Measurements from ENCODE around the gene MCOLN2. TPM values are rescaled to one million over a fixed set of nuclear protein-coding genes. Genes with fewer than 3 reads are reported as not detected.

The MCOLN2 gene
- total RNA-seq, 1 experiment from 2014 or later = 3.8 TPM

- DNase-seq (ENCODE audit: low spot score) (no peak), ATAC-seq (no peak)
- Mint-ChIP-seq H3K4me1 (no peaks in the 10 kb centered on the region), H3K4me3 (no peak overlapping the region), H3K36me3 (0 out of 2 replicates have a peak, but pooled peaks cover 3% of the 10 kb centered on the region), H3K9me3 (peaks cover 3% of the 10 kb centered on the region; the same call in 1 of the 2 replicates), H3K27me3 (ENCODE audit: low read depth) (no peaks in the 10 kb centered on the region), H3K27ac (no peak overlapping the region)
- ChIA-PET CTCF (interaction anchor here (0.5 kb wide), 1 partner anchor 434 kb away, joined by 4 read pairs; no protein-coding TSS in a partner anchor), POLR2A (no interaction called here)
- TF ChIP-seq E2F4 (CRISPR knock-in tag; IDR thresholded peaks at IDR 0.05; ENCODE audit: borderline replicate concordance, low read depth) (no peak), ATF6 (CRISPR knock-in tag; IDR thresholded peaks at IDR 0.05) (no peak), ZNF396 (CRISPR knock-in tag; IDR thresholded peaks at IDR 0.05; ENCODE audit: borderline replicate concordance) (no peak), GRHL2 (CRISPR knock-in tag; IDR thresholded peaks at IDR 0.05; ENCODE audit: insufficient replicate concordance, severe bottlenecking) (no peak), ELF4 (CRISPR knock-in tag; IDR thresholded peaks at IDR 0.05; ENCODE audit: low read depth) (no peak), ZNF671 (CRISPR knock-in tag; IDR thresholded peaks at IDR 0.05) (no peak), SMAD3 (CRISPR knock-in tag; IDR thresholded peaks at IDR 0.05; ENCODE audit: borderline replicate concordance) (no peak), ZBTB21 (CRISPR knock-in tag; IDR thresholded peaks at IDR 0.05; ENCODE audit: borderline replicate concordance) (no peak), NFATC4 (CRISPR knock-in tag; IDR thresholded peaks at IDR 0.05) (no peak), TCF7 (CRISPR knock-in tag; IDR thresholded peaks at IDR 0.05; ENCODE audit: low read depth) (no peak), STAT6 (CRISPR knock-in tag; conservative IDR thresholded peaks at IDR 0.05; ENCODE audit: low read depth) (no peak)
- TF ChIP-seq, protein P1, sequence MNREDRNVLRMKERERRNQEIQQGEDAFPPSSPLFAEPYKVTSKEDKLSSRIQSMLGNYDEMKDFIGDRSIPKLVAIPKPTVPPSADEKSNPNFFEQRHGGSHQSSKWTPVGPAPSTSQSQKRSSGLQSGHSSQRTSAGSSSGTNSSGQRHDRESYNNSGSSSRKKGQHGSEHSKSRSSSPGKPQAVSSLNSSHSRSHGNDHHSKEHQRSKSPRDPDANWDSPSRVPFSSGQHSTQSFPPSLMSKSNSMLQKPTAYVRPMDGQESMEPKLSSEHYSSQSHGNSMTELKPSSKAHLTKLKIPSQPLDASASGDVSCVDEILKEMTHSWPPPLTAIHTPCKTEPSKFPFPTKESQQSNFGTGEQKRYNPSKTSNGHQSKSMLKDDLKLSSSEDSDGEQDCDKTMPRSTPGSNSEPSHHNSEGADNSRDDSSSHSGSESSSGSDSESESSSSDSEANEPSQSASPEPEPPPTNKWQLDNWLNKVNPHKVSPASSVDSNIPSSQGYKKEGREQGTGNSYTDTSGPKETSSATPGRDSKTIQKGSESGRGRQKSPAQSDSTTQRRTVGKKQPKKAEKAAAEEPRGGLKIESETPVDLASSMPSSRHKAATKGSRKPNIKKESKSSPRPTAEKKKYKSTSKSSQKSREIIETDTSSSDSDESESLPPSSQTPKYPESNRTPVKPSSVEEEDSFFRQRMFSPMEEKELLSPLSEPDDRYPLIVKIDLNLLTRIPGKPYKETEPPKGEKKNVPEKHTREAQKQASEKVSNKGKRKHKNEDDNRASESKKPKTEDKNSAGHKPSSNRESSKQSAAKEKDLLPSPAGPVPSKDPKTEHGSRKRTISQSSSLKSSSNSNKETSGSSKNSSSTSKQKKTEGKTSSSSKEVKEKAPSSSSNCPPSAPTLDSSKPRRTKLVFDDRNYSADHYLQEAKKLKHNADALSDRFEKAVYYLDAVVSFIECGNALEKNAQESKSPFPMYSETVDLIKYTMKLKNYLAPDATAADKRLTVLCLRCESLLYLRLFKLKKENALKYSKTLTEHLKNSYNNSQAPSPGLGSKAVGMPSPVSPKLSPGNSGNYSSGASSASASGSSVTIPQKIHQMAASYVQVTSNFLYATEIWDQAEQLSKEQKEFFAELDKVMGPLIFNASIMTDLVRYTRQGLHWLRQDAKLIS (CRISPR knock-in tag; IDR thresholded peaks at IDR 0.05; ENCODE audit: borderline replicate concordance) = no peak
These were observed 23.1 kb upstream of the MCOLN2 start for GRCh38 chr1:85019994-85020393.

DNA sequence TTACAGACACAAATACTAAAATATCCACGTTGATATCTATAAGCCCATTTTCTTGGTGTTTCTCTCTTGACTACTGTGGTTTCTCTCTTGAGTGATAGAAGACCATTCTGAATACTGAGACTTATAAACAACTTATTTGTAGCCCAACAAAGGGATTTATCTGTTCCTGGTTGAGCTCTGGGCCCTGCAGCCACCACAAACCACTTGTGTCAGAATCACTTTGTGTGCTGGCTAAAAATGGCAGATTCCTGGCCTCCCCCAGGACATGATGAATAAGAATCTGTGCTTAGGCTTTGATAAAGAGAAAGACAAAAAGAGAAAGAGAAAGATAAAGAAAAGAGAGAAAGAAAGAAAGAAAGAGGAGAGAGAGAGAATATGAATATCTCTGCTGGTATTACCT, 18.9 kb upstream of the MCOLN2 start:
- H3K36me3 Mint-ChIP-seq = 0 out of 2 replicates have a peak, but pooled peaks cover 10% of the 10 kb centered on the region
- no peaks in the 10 kb centered on the region for H3K4me1 Mint-ChIP-seq
- ATAC-seq (no peak), DNase-seq (ENCODE audit: low spot score) (no peak)
- H3K4me3 Mint-ChIP-seq = no peak overlapping the region
- no peak overlapping the region for H3K27ac Mint-ChIP-seq
- H3K9me3 Mint-ChIP-seq = peaks cover 19% of the 10 kb centered on the region
- POLR2A ChIA-PET = no interaction called here
- CTCF ChIA-PET = no interaction called here
- H3K27me3 Mint-ChIP-seq (ENCODE audit: low read depth) = no peaks in the 10 kb centered on the region
- TF ChIP-seq ATF1 (CRISPR knock-in tag; IDR thresholded peaks at IDR 0.05) (no peak), FOXK1 (CRISPR knock-in tag; IDR thresholded peaks at IDR 0.05) (no peak), CDX4 (CRISPR knock-in tag; IDR thresholded peaks at IDR 0.05; ENCODE audit: borderline replicate concordance) (no peak), SMAD3 (CRISPR knock-in tag; IDR thresholded peaks at IDR 0.05; ENCODE audit: borderline replicate concordance) (no peak)
- TF ChIP-seq, protein P2, sequence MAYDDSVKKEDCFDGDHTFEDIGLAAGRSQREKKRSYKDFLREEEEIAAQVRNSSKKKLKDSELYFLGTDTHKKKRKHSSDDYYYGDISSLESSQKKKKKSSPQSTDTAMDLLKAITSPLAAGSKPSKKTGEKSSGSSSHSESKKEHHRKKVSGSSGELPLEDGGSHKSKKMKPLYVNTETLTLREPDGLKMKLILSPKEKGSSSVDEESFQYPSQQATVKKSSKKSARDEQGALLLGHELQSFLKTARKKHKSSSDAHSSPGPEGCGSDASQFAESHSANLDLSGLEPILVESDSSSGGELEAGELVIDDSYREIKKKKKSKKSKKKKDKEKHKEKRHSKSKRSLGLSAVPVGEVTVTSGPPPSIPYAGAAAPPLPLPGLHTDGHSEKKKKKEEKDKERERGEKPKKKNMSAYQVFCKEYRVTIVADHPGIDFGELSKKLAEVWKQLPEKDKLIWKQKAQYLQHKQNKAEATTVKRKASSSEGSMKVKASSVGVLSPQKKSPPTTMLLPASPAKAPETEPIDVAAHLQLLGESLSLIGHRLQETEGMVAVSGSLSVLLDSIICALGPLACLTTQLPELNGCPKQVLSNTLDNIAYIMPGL (CRISPR knock-in tag; IDR thresholded peaks at IDR 0.05) = no peak
- TF ChIP-seq, protein P3, sequence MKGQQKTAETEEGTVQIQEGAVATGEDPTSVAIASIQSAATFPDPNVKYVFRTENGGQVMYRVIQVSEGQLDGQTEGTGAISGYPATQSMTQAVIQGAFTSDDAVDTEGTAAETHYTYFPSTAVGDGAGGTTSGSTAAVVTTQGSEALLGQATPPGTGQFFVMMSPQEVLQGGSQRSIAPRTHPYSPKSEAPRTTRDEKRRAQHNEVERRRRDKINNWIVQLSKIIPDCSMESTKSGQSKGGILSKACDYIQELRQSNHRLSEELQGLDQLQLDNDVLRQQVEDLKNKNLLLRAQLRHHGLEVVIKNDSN (CRISPR knock-in tag; IDR thresholded peaks at IDR 0.05) = no peak
- TF ChIP-seq, protein P4, sequence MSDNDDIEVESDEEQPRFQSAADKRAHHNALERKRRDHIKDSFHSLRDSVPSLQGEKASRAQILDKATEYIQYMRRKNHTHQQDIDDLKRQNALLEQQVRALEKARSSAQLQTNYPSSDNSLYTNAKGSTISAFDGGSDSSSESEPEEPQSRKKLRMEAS (CRISPR knock-in tag; IDR thresholded peaks at IDR 0.05) = no peak
